HEK293 (cell line): ENCODE measurements around the gene MSLN.
A peak's percentile ranks its signal among the peaks of the same experiment; 100 is the strongest.

Experiments
- AEBP2 ChIP-seq: fragments of 450-650 bp; formaldehyde crosslinking; IDR thresholded peaks from 2 replicates; pipeline ENCODE4 v1.5.1; 2016; ENCODE audit warnings: missing biosample characterization, missing genetic modification characterization, borderline replicate concordance
- HOXC10 ChIP-seq: sonication (generic); formaldehyde crosslinking; IDR thresholded peaks from 2 replicates; pipeline ENCODE4 v1.8.1; 2023; ENCODE audit warnings: mild to moderate bottlenecking, missing genetic modification reagents
- KLF8 ChIP-seq: fragments of 450-650 bp; formaldehyde crosslinking; IDR thresholded peaks from 2 replicates; pipeline ENCODE4 v1.5.1; 2016; ENCODE audit warnings: missing biosample characterization, missing genetic modification characterization
- MYNN ChIP-seq: fragments of 450-650 bp; formaldehyde crosslinking; IDR thresholded peaks from 2 replicates; pipeline ENCODE4 v1.5.1; 2016; ENCODE audit warnings: missing biosample characterization, missing genetic modification characterization, borderline replicate concordance
- YY1 ChIP-seq: fragments of 450-650 bp; formaldehyde crosslinking; IDR thresholded peaks from 2 replicates; pipeline ENCODE4 v1.5.1; 2018; ENCODE audit warnings: missing biosample characterization, missing genetic modification characterization
- ZBTB26 ChIP-seq: fragments of 450-650 bp; formaldehyde crosslinking; optimal IDR thresholded peaks from 2 replicates; pipeline ENCODE3; 2016; ENCODE audit warnings: missing biosample characterization, mild to moderate bottlenecking, missing genetic modification characterization
- ZBTB7A ChIP-seq: fragments of 450-650 bp; formaldehyde crosslinking; IDR thresholded peaks from 2 replicates; pipeline ENCODE4 v1.5.1; 2016; ENCODE audit warnings: low read depth, missing biosample characterization, missing genetic modification characterization
- ZFHX2 ChIP-seq: fragments of 450-650 bp; formaldehyde crosslinking; conservative IDR thresholded peaks from 2 replicates; pipeline ENCODE4 v1.5.1; 2016; ENCODE audit warnings: missing biosample characterization, missing genetic modification characterization
- ZNF146 ChIP-seq: fragments of 450-650 bp; formaldehyde crosslinking; IDR thresholded peaks from 2 replicates; pipeline ENCODE4 v1.5.1; 2016; ENCODE audit warnings: missing biosample characterization, missing genetic modification characterization
- ZNF174 ChIP-seq: fragments of 450-650 bp; formaldehyde crosslinking; IDR thresholded peaks from 2 replicates; pipeline ENCODE4 v1.5.0; 2017; ENCODE audit warnings: missing biosample characterization, mild to moderate bottlenecking, missing genetic modification characterization
- ZNF202 ChIP-seq: fragments of 450-650 bp; formaldehyde crosslinking; IDR thresholded peaks from 2 replicates; pipeline ENCODE4 v1.5.1; 2016; ENCODE audit warnings: missing biosample characterization, missing genetic modification characterization, borderline replicate concordance
- ZNF280D ChIP-seq: fragments of 450-650 bp; formaldehyde crosslinking; IDR thresholded peaks from 2 replicates; pipeline ENCODE4 v1.5.1; 2016; ENCODE audit warnings: missing biosample characterization, missing genetic modification characterization
- ZNF292 ChIP-seq: fragments of 450-650 bp; formaldehyde crosslinking; IDR thresholded peaks from 2 replicates; pipeline ENCODE4 v1.5.1; 2016; ENCODE audit warnings: low read depth, missing biosample characterization, missing genetic modification characterization, borderline replicate concordance
- ZNF354C ChIP-seq: fragments of 450-650 bp; formaldehyde crosslinking; IDR thresholded peaks from 2 replicates; pipeline ENCODE4 v1.5.1; 2016; ENCODE audit warnings: missing biosample characterization, missing genetic modification characterization, low read depth, borderline replicate concordance
- ZNF518A ChIP-seq: fragments of 450-650 bp; formaldehyde crosslinking; conservative IDR thresholded peaks from 2 replicates; pipeline ENCODE4 v1.5.1; 2016; ENCODE audit warnings: low read depth, missing biosample characterization, missing genetic modification characterization
- ZNF529 ChIP-seq: fragments of 450-650 bp; formaldehyde crosslinking; IDR thresholded peaks from 2 replicates; pipeline ENCODE4 v1.5.1; 2017; ENCODE audit warnings: missing genetic modification characterization, missing biosample characterization; ENCODE audit not compliant: insufficient replicate concordance
- ZNF624 ChIP-seq: fragments of 450-650 bp; formaldehyde crosslinking; IDR thresholded peaks from 2 replicates; pipeline ENCODE4 v1.5.1; 2017; ENCODE audit warnings: missing biosample characterization, missing genetic modification characterization
- ZNF692 ChIP-seq: fragments of 450-650 bp; formaldehyde crosslinking; IDR thresholded peaks from 2 replicates; pipeline ENCODE4 v1.5.1; 2016; ENCODE audit warnings: missing biosample characterization, missing genetic modification characterization
- ZNF701 ChIP-seq: fragments of 450-650 bp; formaldehyde crosslinking; IDR thresholded peaks from 2 replicates; pipeline ENCODE4 v1.5.1; 2016; ENCODE audit warnings: missing biosample characterization, missing genetic modification characterization
- ZSCAN23 ChIP-seq: fragments of 450-650 bp; formaldehyde crosslinking; IDR thresholded peaks from 2 replicates; pipeline ENCODE4 v1.5.1; 2016; ENCODE audit warnings: missing biosample characterization, missing genetic modification characterization
- ZSCAN5A ChIP-seq: fragments of 450-650 bp; formaldehyde crosslinking; IDR thresholded peaks from 2 replicates; pipeline ENCODE4 v1.5.1; 2016; ENCODE audit warnings: missing biosample characterization, missing genetic modification characterization

The MSLN gene

GRCh38 chr16:788399-789126 lies 28.0 kb downstream of the MSLN start, which contains the start of gene CHTF18 (continued):
- peak; percentile 88; the same call in 1 of the 2 replicates for TF ChIP-seq ZSCAN5A
- TF ChIP-seq ZNF202 (tag by site-specific recombination) = no peak
- TF ChIP-seq ZNF354C (tag by site-specific recombination) = no peak
- peak; percentile 41 for TF ChIP-seq ZNF146 (tag by site-specific recombination)
- peak; percentile 72; the same call in 1 of the 2 replicates for TF ChIP-seq KLF8
- TF ChIP-seq ZNF518A (tag by site-specific recombination) = no peak
- TF ChIP-seq YY1 (tag by site-specific recombination) = peak; percentile 54; the same call in 1 of the 2 replicates
- no peak; the same call in 1 of the 2 replicates for TF ChIP-seq ZBTB7A (tag by site-specific recombination)
- TF ChIP-seq ZSCAN23 (tag by site-specific recombination) = no peak
- no peak for TF ChIP-seq ZNF174
- no peak for TF ChIP-seq MYNN
- TF ChIP-seq HOXC10 (CRISPR knock-in tag) = no peak
- TF ChIP-seq ZNF701 (tag by site-specific recombination) = no peak
- no peak for TF ChIP-seq ZNF624 (tag by site-specific recombination)
- TF ChIP-seq ZNF692 (tag by site-specific recombination) = peak; percentile 80
- TF ChIP-seq ZNF292 (tag by site-specific recombination) = no peak
- no peak for TF ChIP-seq ZNF529 (tag by site-specific recombination)
- TF ChIP-seq ZFHX2 (tag by site-specific recombination) = peak; percentile 77
- TF ChIP-seq ZBTB26 (tag by site-specific recombination) = peak; percentile 87
- no peak for TF ChIP-seq ZNF280D (tag by site-specific recombination)
- no peak for TF ChIP-seq AEBP2 (tag by site-specific recombination)
